ENCODE measurements around the gene TMEM258.

TMEM258 gene

DNA sequence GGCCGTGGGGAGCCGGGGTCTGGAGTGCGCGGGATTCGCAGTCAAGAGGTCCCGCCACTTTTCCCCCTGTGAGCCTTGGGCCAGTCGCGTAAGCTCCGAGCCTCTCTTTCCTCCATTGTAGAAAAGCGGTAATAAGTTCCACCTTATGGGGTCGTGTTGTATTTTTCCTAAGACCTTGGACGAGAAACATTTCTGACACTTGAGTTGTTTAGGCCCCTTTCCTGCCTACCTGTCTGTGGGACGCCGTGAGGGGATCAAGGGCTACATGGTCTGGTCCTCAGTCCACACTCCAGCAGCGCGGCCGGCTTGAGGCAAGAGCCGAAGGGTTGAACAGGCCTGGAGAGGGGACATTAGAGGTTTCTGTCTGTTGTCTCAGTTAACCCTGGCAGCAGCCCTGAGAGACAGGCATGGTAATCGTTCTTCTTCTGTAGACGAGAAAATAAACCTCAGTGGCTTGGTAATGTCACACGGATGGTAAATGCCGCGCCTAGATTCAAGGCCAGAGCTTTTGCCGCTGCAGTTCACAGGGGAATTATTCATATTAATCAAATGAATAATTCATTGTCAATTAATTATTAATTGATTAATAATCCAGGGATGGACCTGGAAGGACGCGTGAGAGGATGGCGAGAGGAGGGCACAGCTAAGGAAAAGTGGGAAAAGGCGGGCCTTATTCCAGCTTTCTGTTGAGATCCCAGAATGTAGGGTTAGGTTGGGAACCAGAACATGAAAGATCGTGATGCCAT is 857 bp upstream of the TMEM258 start:
- Histone ChIP-seq H3K79me2 (ENCODE audit: insufficient read depth, low read length) (peaks cover 46% of the 10 kb centered on the region), H3K36me3 (ENCODE audit: insufficient read depth, low read length) (peaks cover 57% of the 10 kb centered on the region), H3K4me2 (ENCODE audit: low read length) (peak overlapping the region; percentile 67), H3K27ac (ENCODE audit: low read depth, low read length, poor library complexity, severe bottlenecking) (peak overlapping the region; percentile 83), H3K9me2 (ENCODE audit: low read depth, low read length) (no peaks in the 10 kb centered on the region), H3K9me3 (ENCODE audit: low read length) (no peaks in the 10 kb centered on the region), H4K20me1 (ENCODE audit: insufficient read depth, low read length) (no peaks in the 10 kb centered on the region), H3F3A (ENCODE audit: insufficient read depth, low read length) (peaks cover 4% of the 10 kb centered on the region; the same call in 1 of the 2 replicates), H3K4me1 (ENCODE audit: insufficient read depth, low read length, severe bottlenecking) (peaks cover 47% of the 10 kb centered on the region), H2AFZ (ENCODE audit: low read length) (no peak overlapping the region), H3K4me3 (ENCODE audit: low read depth, low read length, poor library complexity, severe bottlenecking) (peak overlapping the region; percentile 95), H3K9ac (ENCODE audit: low read length) (peak overlapping the region; percentile 81), H3K27me3 (ENCODE audit: insufficient read depth, low read length) (no peaks in the 10 kb centered on the region)
- TF ChIP-seq EZH2 (IDR thresholded peaks at IDR 0.05; ENCODE audit: borderline replicate concordance, low read length): no peak
- TF ChIP-seq, protein P1, sequence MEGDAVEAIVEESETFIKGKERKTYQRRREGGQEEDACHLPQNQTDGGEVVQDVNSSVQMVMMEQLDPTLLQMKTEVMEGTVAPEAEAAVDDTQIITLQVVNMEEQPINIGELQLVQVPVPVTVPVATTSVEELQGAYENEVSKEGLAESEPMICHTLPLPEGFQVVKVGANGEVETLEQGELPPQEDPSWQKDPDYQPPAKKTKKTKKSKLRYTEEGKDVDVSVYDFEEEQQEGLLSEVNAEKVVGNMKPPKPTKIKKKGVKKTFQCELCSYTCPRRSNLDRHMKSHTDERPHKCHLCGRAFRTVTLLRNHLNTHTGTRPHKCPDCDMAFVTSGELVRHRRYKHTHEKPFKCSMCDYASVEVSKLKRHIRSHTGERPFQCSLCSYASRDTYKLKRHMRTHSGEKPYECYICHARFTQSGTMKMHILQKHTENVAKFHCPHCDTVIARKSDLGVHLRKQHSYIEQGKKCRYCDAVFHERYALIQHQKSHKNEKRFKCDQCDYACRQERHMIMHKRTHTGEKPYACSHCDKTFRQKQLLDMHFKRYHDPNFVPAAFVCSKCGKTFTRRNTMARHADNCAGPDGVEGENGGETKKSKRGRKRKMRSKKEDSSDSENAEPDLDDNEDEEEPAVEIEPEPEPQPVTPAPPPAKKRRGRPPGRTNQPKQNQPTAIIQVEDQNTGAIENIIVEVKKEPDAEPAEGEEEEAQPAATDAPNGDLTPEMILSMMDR (IDR thresholded peaks at IDR 0.05; ENCODE audit: low read length): no peak

DNA sequence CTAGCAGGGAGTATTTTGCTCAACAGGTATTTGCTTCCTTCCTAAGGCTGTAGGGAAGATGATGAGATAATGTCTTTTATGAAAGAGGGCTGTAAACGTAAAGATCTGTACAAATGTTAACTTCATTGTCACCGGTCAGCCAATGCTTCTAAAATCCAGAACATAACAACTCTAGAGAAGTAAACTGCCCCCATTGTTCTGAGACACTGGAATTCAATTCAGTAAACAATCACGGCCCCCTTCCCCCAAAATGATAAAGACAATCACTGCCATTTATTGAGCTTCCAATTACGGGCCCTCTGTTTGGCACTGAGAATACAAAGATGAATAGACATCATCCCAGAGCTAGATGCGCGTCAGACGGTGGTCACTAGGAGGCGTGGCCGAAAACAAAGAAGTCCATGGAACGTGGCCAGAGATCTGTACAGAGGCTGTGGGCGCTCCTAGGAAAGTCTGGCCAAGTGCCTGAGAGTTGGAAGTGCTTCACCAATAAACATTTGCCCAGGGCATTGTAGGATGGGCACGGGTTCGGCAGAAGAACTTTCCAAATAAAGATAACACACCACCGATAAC is 576 bp downstream of the TMEM258 start:
- no peak for TF ChIP-seq EZH2 (IDR thresholded peaks at IDR 0.05; ENCODE audit: borderline replicate concordance, low read length)
- TF ChIP-seq, protein P1 (IDR thresholded peaks at IDR 0.05; ENCODE audit: low read length): no peak; the same call in 1 of the 2 replicates
- Histone ChIP-seq H3K9me2 (ENCODE audit: low read depth, low read length) (no peaks in the 10 kb centered on the region), H3K27me3 (ENCODE audit: insufficient read depth, low read length) (no peaks in the 10 kb centered on the region), H4K20me1 (ENCODE audit: insufficient read depth, low read length) (no peaks in the 10 kb centered on the region), H3K4me1 (ENCODE audit: insufficient read depth, low read length, severe bottlenecking) (peaks cover 35% of the 10 kb centered on the region), H3K4me2 (ENCODE audit: low read length) (peak overlapping the region; percentile 67), H3K9ac (ENCODE audit: low read length) (peak overlapping the region; percentile 81), H2AFZ (ENCODE audit: low read length) (no peak overlapping the region), H3K9me3 (ENCODE audit: low read length) (no peaks in the 10 kb centered on the region), H3F3A (ENCODE audit: insufficient read depth, low read length) (peaks cover 1% of the 10 kb centered on the region; the same call in 1 of the 2 replicates), H3K4me3 (ENCODE audit: low read depth, low read length, poor library complexity, severe bottlenecking) (peak overlapping the region; percentile 95), H3K79me2 (ENCODE audit: insufficient read depth, low read length) (peaks cover 34% of the 10 kb centered on the region), H3K27ac (ENCODE audit: low read depth, low read length, poor library complexity, severe bottlenecking) (peak overlapping the region; percentile 83), H3K36me3 (ENCODE audit: insufficient read depth, low read length) (peaks cover 57% of the 10 kb centered on the region)

DNA sequence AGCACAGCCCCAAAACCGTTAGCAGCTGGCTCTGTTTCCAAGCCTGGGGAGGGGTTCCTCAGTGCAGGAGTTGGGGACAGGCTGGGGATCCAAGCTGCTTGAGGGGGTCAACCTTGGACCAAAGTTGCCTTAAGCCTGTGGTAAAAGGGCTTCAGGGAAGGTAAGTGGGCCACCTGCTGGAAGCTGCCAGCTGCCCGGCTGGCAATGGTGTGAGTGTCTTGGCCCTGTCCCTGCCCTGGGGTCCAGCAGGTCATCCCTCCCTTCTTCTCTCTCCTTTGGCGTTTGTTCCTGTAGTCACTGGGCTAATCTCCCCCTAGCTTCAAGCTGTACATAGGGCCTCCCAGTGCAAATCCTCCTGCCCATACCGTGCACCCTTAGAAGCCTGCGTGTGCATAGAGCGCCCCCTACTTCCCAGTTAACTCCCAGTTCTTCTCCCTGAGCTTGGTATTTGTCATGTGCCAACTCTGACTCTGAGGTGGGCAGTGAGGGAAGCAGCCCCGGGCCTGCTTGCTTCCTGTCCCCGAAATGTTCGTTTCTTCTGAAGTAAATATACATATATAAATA is 4.4 kb downstream of the TMEM258 start:
- Histone ChIP-seq H4K20me1 (ENCODE audit: insufficient read depth, low read length) (no peaks in the 10 kb centered on the region), H2AFZ (ENCODE audit: low read length) (no peak overlapping the region), H3K36me3 (ENCODE audit: insufficient read depth, low read length) (peaks cover 49% of the 10 kb centered on the region), H3K79me2 (ENCODE audit: insufficient read depth, low read length) (peaks cover 11% of the 10 kb centered on the region), H3K4me2 (ENCODE audit: low read length) (no peak overlapping the region), H3F3A (ENCODE audit: insufficient read depth, low read length) (no peaks in the 10 kb centered on the region), H3K4me1 (ENCODE audit: insufficient read depth, low read length, severe bottlenecking) (peaks cover 9% of the 10 kb centered on the region), H3K9me2 (ENCODE audit: low read depth, low read length) (no peaks in the 10 kb centered on the region), H3K27ac (ENCODE audit: low read depth, low read length, poor library complexity, severe bottlenecking) (no peak overlapping the region), H3K4me3 (ENCODE audit: low read depth, low read length, poor library complexity, severe bottlenecking) (no peak overlapping the region), H3K9ac (ENCODE audit: low read length) (no peak overlapping the region), H3K27me3 (ENCODE audit: insufficient read depth, low read length) (no peaks in the 10 kb centered on the region), H3K9me3 (ENCODE audit: low read length) (no peaks in the 10 kb centered on the region)
- TF ChIP-seq, protein P1 (IDR thresholded peaks at IDR 0.05; ENCODE audit: low read length): peak; percentile 64
- TF ChIP-seq EZH2 (IDR thresholded peaks at IDR 0.05; ENCODE audit: borderline replicate concordance, low read length): no peak

Measured in OCI-LY1 (cell line).